ENCODE results near the gene NRL. TPM values are rescaled to one million over a fixed set of nuclear protein-coding genes. Genes with fewer than 3 reads are reported as not detected.

The NRL gene
- total RNA-seq, 1 donor from 2014 or later, result 2.0 TPM

GRCh38 chr14:24077086-24077485 lies 37.7 kb downstream of the NRL start:
- peaks cover 23% of the 10 kb centered on the region for H3K27me3 ChIP-seq (ENCODE audit: low read depth)
- no peak overlapping the region for H3K27ac ChIP-seq
- no peaks in the 10 kb centered on the region for H3K36me3 ChIP-seq
- H3K4me3 ChIP-seq, result no peak overlapping the region
- peaks cover 14% of the 10 kb centered on the region for H3K4me1 ChIP-seq
- ATAC-seq, result no peak
- intact Hi-C loops (cut with DNase I), result no loop called here
- no peak for DNase-seq
- H3K9me3 ChIP-seq, result no peaks in the 10 kb centered on the region
- no peak for TF ChIP-seq CTCF (IDR thresholded peaks at IDR 0.05)

- Histone ChIP-seq H3K9me3 (no peaks in the 10 kb centered on the region), H3K4me3 (no peak overlapping the region), H3K4me1 (peaks cover 7% of the 10 kb centered on the region), H3K27ac (no peak overlapping the region), H3K36me3 (no peaks in the 10 kb centered on the region), H3K27me3 (ENCODE audit: low read depth) (peaks cover 15% of the 10 kb centered on the region)
- intact Hi-C loops (cut with DNase I), result no loop called here
- ATAC-seq (no peak), DNase-seq (no peak)
- no peak for TF ChIP-seq CTCF (IDR thresholded peaks at IDR 0.05)
Observed at GRCh38 chr14:24076302-24076601, 38.5 kb downstream of the NRL start.

- Histone ChIP-seq H3K4me3 (no peak overlapping the region), H3K27me3 (ENCODE audit: low read depth) (peaks cover 10% of the 10 kb centered on the region), H3K36me3 (no peaks in the 10 kb centered on the region), H3K9me3 (no peaks in the 10 kb centered on the region), H3K27ac (no peak overlapping the region), H3K4me1 (peaks cover 4% of the 10 kb centered on the region)
- no peak for DNase-seq
- no peak for TF ChIP-seq CTCF (IDR thresholded peaks at IDR 0.05)
- ATAC-seq, result no peak
- intact Hi-C loops (cut with DNase I), result no loop called here
Observed at GRCh38 chr14:24075485-24076301, 39.1 kb downstream of the NRL start.

GRCh38 chr14:24074625-24075484 lies 39.9 kb downstream of the NRL start:
- no peaks in the 10 kb centered on the region for H3K4me1 ChIP-seq
- no peak overlapping the region for H3K4me3 ChIP-seq
- intact Hi-C loops (cut with DNase I), result no loop called here
- DNase-seq (no peak), ATAC-seq (no peak)
- peaks cover 4% of the 10 kb centered on the region for H3K27me3 ChIP-seq (ENCODE audit: low read depth)
- H3K27ac ChIP-seq, result no peak overlapping the region
- no peak for TF ChIP-seq CTCF (IDR thresholded peaks at IDR 0.05)
- no peaks in the 10 kb centered on the region for H3K36me3 ChIP-seq
- H3K9me3 ChIP-seq, result no peaks in the 10 kb centered on the region

- no peak for TF ChIP-seq CTCF (IDR thresholded peaks at IDR 0.05)
- no peak overlapping the region for H3K27ac ChIP-seq
- DNase-seq, result no peak
Observed at GRCh38 chr14:24072881-24073877, 41.6 kb downstream of the NRL start.

More at GRCh38 chr14:24072881-24073877, 41.6 kb downstream of the NRL start:
- Histone ChIP-seq H3K4me1 (no peaks in the 10 kb centered on the region), H3K36me3 (no peaks in the 10 kb centered on the region), H3K4me3 (no peak overlapping the region), H3K27me3 (ENCODE audit: low read depth) (no peaks in the 10 kb centered on the region), H3K9me3 (no peaks in the 10 kb centered on the region)
- intact Hi-C loops (cut with DNase I), result no loop called here
- ATAC-seq, result no peak

All from lower lobe of right lung (tissue), 2 donors.